Measurements from ENCODE around the gene CPZ.

CPZ gene

GRCh38 chr4:8607603-8608481 is 15.3 kb downstream of the CPZ start:
- no peak overlapping the region for H2AFZ ChIP-seq (ENCODE audit: low read depth, low read length)
- no peaks in the 10 kb centered on the region for H3K4me1 ChIP-seq (ENCODE audit: insufficient read depth, low read length)
- no peak overlapping the region for H3K4me3 ChIP-seq (ENCODE audit: low read length)
- no peaks in the 10 kb centered on the region for H3K9me3 ChIP-seq (ENCODE audit: low read length)
- H3K27me3 ChIP-seq (ENCODE audit: insufficient read depth, low read length), result peaks cover 16% of the 10 kb centered on the region
- no peaks in the 10 kb centered on the region for H3K36me3 ChIP-seq (ENCODE audit: insufficient read depth, low read length)

- Histone ChIP-seq H3K9me3 (ENCODE audit: low read length) (no peaks in the 10 kb centered on the region), H2AFZ (ENCODE audit: low read depth, low read length) (no peak overlapping the region), H3K4me3 (ENCODE audit: low read length) (no peak overlapping the region), H3K36me3 (ENCODE audit: insufficient read depth, low read length) (no peaks in the 10 kb centered on the region), H3K4me1 (ENCODE audit: insufficient read depth, low read length) (no peaks in the 10 kb centered on the region), H3K27me3 (ENCODE audit: insufficient read depth, low read length) (peaks cover 19% of the 10 kb centered on the region)
Observed at GRCh38 chr4:8608714-8609391, 16.3 kb downstream of the CPZ start.

GRCh38 chr4:8609406-8609805 is 16.8 kb downstream of the CPZ start:
- Histone ChIP-seq H3K36me3 (ENCODE audit: insufficient read depth, low read length) (no peaks in the 10 kb centered on the region), H3K27me3 (ENCODE audit: insufficient read depth, low read length) (peaks cover 19% of the 10 kb centered on the region), H3K4me3 (ENCODE audit: low read length) (no peak overlapping the region), H2AFZ (ENCODE audit: low read depth, low read length) (no peak overlapping the region), H3K9me3 (ENCODE audit: low read length) (no peaks in the 10 kb centered on the region), H3K4me1 (ENCODE audit: insufficient read depth, low read length) (no peaks in the 10 kb centered on the region)

GRCh38 chr4:8609824-8610350 is 17.3 kb downstream of the CPZ start:
- H3K4me1 ChIP-seq (ENCODE audit: insufficient read depth, low read length), result no peaks in the 10 kb centered on the region
- H3K4me3 ChIP-seq (ENCODE audit: low read length), result no peak overlapping the region
- no peaks in the 10 kb centered on the region for H3K36me3 ChIP-seq (ENCODE audit: insufficient read depth, low read length)
- H2AFZ ChIP-seq (ENCODE audit: low read depth, low read length), result no peak overlapping the region
- no peaks in the 10 kb centered on the region for H3K9me3 ChIP-seq (ENCODE audit: low read length)
- H3K27me3 ChIP-seq (ENCODE audit: insufficient read depth, low read length), result peaks cover 19% of the 10 kb centered on the region

- H3K36me3 ChIP-seq (ENCODE audit: insufficient read depth, low read length), result no peaks in the 10 kb centered on the region
- no peaks in the 10 kb centered on the region for H3K4me1 ChIP-seq (ENCODE audit: insufficient read depth, low read length)
- H3K9me3 ChIP-seq (ENCODE audit: low read length), result no peaks in the 10 kb centered on the region
- peaks cover 19% of the 10 kb centered on the region for H3K27me3 ChIP-seq (ENCODE audit: insufficient read depth, low read length)
- no peak overlapping the region for H3K4me3 ChIP-seq (ENCODE audit: low read length)
- H2AFZ ChIP-seq (ENCODE audit: low read depth, low read length), result no peak overlapping the region
Observed at GRCh38 chr4:8610858-8611616, 18.5 kb downstream of the CPZ start.

GRCh38 chr4:8612646-8613045 is 20.1 kb downstream of the CPZ start:
- Histone ChIP-seq H2AFZ (ENCODE audit: low read depth, low read length) (no peak overlapping the region), H3K27me3 (ENCODE audit: insufficient read depth, low read length) (peaks cover 20% of the 10 kb centered on the region), H3K4me1 (ENCODE audit: insufficient read depth, low read length) (no peaks in the 10 kb centered on the region), H3K9me3 (ENCODE audit: low read length) (no peaks in the 10 kb centered on the region), H3K4me3 (ENCODE audit: low read length) (no peak overlapping the region), H3K36me3 (ENCODE audit: insufficient read depth, low read length) (no peaks in the 10 kb centered on the region)

GRCh38 chr4:8613421-8614364 is 21.1 kb downstream of the CPZ start:
- H2AFZ ChIP-seq (ENCODE audit: low read depth, low read length), result no peak overlapping the region
- no peaks in the 10 kb centered on the region for H3K9me3 ChIP-seq (ENCODE audit: low read length)
- no peaks in the 10 kb centered on the region for H3K4me1 ChIP-seq (ENCODE audit: insufficient read depth, low read length)
- H3K4me3 ChIP-seq (ENCODE audit: low read length), result no peak overlapping the region
- no peaks in the 10 kb centered on the region for H3K36me3 ChIP-seq (ENCODE audit: insufficient read depth, low read length)
- peaks cover 28% of the 10 kb centered on the region for H3K27me3 ChIP-seq (ENCODE audit: insufficient read depth, low read length)

- H3K4me1 ChIP-seq (ENCODE audit: insufficient read depth, low read length), result no peaks in the 10 kb centered on the region
- no peak overlapping the region for H2AFZ ChIP-seq (ENCODE audit: low read depth, low read length)
- H3K36me3 ChIP-seq (ENCODE audit: insufficient read depth, low read length), result no peaks in the 10 kb centered on the region
- no peak overlapping the region for H3K4me3 ChIP-seq (ENCODE audit: low read length)
- H3K27me3 ChIP-seq (ENCODE audit: insufficient read depth, low read length), result peaks cover 30% of the 10 kb centered on the region
- no peaks in the 10 kb centered on the region for H3K9me3 ChIP-seq (ENCODE audit: low read length)
Observed at GRCh38 chr4:8614365-8615193, 22.0 kb downstream of the CPZ start.

- Histone ChIP-seq H3K9me3 (ENCODE audit: low read length) (no peaks in the 10 kb centered on the region), H3K4me1 (ENCODE audit: insufficient read depth, low read length) (no peaks in the 10 kb centered on the region), H2AFZ (ENCODE audit: low read depth, low read length) (no peak overlapping the region), H3K27me3 (ENCODE audit: insufficient read depth, low read length) (peaks cover 34% of the 10 kb centered on the region), H3K36me3 (ENCODE audit: insufficient read depth, low read length) (no peaks in the 10 kb centered on the region), H3K4me3 (ENCODE audit: low read length) (no peak overlapping the region)
Observed at GRCh38 chr4:8615366-8615765, 22.8 kb downstream of the CPZ start.

- no peaks in the 10 kb centered on the region for H3K4me1 ChIP-seq (ENCODE audit: insufficient read depth, low read length)
- H3K27me3 ChIP-seq (ENCODE audit: insufficient read depth, low read length), result peaks cover 32% of the 10 kb centered on the region
- no peaks in the 10 kb centered on the region for H3K36me3 ChIP-seq (ENCODE audit: insufficient read depth, low read length)
- no peaks in the 10 kb centered on the region for H3K9me3 ChIP-seq (ENCODE audit: low read length)
- no peak overlapping the region for H3K4me3 ChIP-seq (ENCODE audit: low read length)
- no peak overlapping the region for H2AFZ ChIP-seq (ENCODE audit: low read depth, low read length)
Observed at GRCh38 chr4:8615921-8616787, 23.6 kb downstream of the CPZ start.

GRCh38 chr4:8616831-8617230 is 24.3 kb downstream of the CPZ start:
- H3K4me1 ChIP-seq (ENCODE audit: insufficient read depth, low read length), result no peaks in the 10 kb centered on the region
- H3K4me3 ChIP-seq (ENCODE audit: low read length), result no peak overlapping the region
- H3K27me3 ChIP-seq (ENCODE audit: insufficient read depth, low read length), result peaks cover 27% of the 10 kb centered on the region

More at GRCh38 chr4:8616831-8617230, 24.3 kb downstream of the CPZ start:
- no peaks in the 10 kb centered on the region for H3K36me3 ChIP-seq (ENCODE audit: insufficient read depth, low read length)
- H3K9me3 ChIP-seq (ENCODE audit: low read length), result no peaks in the 10 kb centered on the region
- H2AFZ ChIP-seq (ENCODE audit: low read depth, low read length), result no peak overlapping the region

All from neuron (in vitro differentiated cells).